ENCODE results near the gene TTLL12.

TTLL12 gene

GRCh38 chr22:43128928-43129424, 58.0 kb downstream of the TTLL12 start:
- TF ChIP-seq POU2F2 (IDR thresholded peaks at IDR 0.05; ENCODE audit: low read depth, low read length) (no peak), TAF1 (IDR thresholded peaks at IDR 0.05; ENCODE audit: low read depth, low read length) (no peak), POLR2AphosphoS5 (IDR thresholded peaks at IDR 0.05; ENCODE audit: low read depth, low read length) (no peak), PAX5 (IDR thresholded peaks at IDR 0.05; ENCODE audit: insufficient read depth, low read length, severe bottlenecking) (no peak), POLR2A (IDR thresholded peaks at IDR 0.05; ENCODE audit: low read depth, low read length) (no peak), SPI1 (IDR thresholded peaks at IDR 0.05; ENCODE audit: low read depth, low read length) (no peak)
- peak; percentile 81 for FAIRE-seq
- DNase-seq (ENCODE audit: insufficient read length, low spot score): no peak

GRCh38 chr22:43128116-43128515, 58.8 kb downstream of the TTLL12 start:
- TF ChIP-seq SPI1 (IDR thresholded peaks at IDR 0.05; ENCODE audit: low read depth, low read length) (no peak), POLR2A (IDR thresholded peaks at IDR 0.05; ENCODE audit: low read depth, low read length) (no peak), PAX5 (IDR thresholded peaks at IDR 0.05; ENCODE audit: insufficient read depth, low read length, severe bottlenecking) (no peak), POU2F2 (IDR thresholded peaks at IDR 0.05; ENCODE audit: low read depth, low read length) (no peak), POLR2AphosphoS5 (IDR thresholded peaks at IDR 0.05; ENCODE audit: low read depth, low read length) (no peak), TAF1 (IDR thresholded peaks at IDR 0.05; ENCODE audit: low read depth, low read length) (no peak)
- DNase-seq (ENCODE audit: insufficient read length, low spot score) (no peak), FAIRE-seq (no peak)

GRCh38 chr22:43127166-43127908, 59.6 kb downstream of the TTLL12 start:
- DNase-seq (ENCODE audit: insufficient read length, low spot score) (no peak), FAIRE-seq (peak; percentile 47)
- no peak for TF ChIP-seq POU2F2 (IDR thresholded peaks at IDR 0.05; ENCODE audit: low read depth, low read length)
- no peak for TF ChIP-seq POLR2A (IDR thresholded peaks at IDR 0.05; ENCODE audit: low read depth, low read length)
- no peak for TF ChIP-seq SPI1 (IDR thresholded peaks at IDR 0.05; ENCODE audit: low read depth, low read length)
- TF ChIP-seq TAF1 (IDR thresholded peaks at IDR 0.05; ENCODE audit: low read depth, low read length): no peak
- no peak for TF ChIP-seq PAX5 (IDR thresholded peaks at IDR 0.05; ENCODE audit: insufficient read depth, low read length, severe bottlenecking)
- TF ChIP-seq POLR2AphosphoS5 (IDR thresholded peaks at IDR 0.05; ENCODE audit: low read depth, low read length): no peak

- no peak for FAIRE-seq
- no peak for DNase-seq (ENCODE audit: insufficient read length, low spot score)
Observed at GRCh38 chr22:43126501-43127165, 60.3 kb downstream of the TTLL12 start.

GRCh38 chr22:43118953-43119458, 67.9 kb downstream of the TTLL12 start:
- FAIRE-seq (peak; percentile 97), DNase-seq (ENCODE audit: insufficient read length, low spot score) (peak; percentile 46)
- TF ChIP-seq POLR2AphosphoS5 (IDR thresholded peaks at IDR 0.05; ENCODE audit: low read depth, low read length): no peak
- peak; percentile 65; the same call in 1 of the 2 replicates for TF ChIP-seq POU2F2 (IDR thresholded peaks at IDR 0.05; ENCODE audit: low read depth, low read length)

More at GRCh38 chr22:43126501-43127165, 60.3 kb downstream of the TTLL12 start:
- no peak for TF ChIP-seq POU2F2 (IDR thresholded peaks at IDR 0.05; ENCODE audit: low read depth, low read length)
- no peak for TF ChIP-seq PAX5 (IDR thresholded peaks at IDR 0.05; ENCODE audit: insufficient read depth, low read length, severe bottlenecking)
- TF ChIP-seq SPI1 (IDR thresholded peaks at IDR 0.05; ENCODE audit: low read depth, low read length): no peak
- TF ChIP-seq POLR2AphosphoS5 (IDR thresholded peaks at IDR 0.05; ENCODE audit: low read depth, low read length): no peak
- no peak for TF ChIP-seq POLR2A (IDR thresholded peaks at IDR 0.05; ENCODE audit: low read depth, low read length)
- no peak for TF ChIP-seq TAF1 (IDR thresholded peaks at IDR 0.05; ENCODE audit: low read depth, low read length)

GRCh38 chr22:43118024-43118849, 68.7 kb downstream of the TTLL12 start:
- FAIRE-seq (no peak), DNase-seq (ENCODE audit: insufficient read length, low spot score) (no peak)
- TF ChIP-seq SPI1 (IDR thresholded peaks at IDR 0.05; ENCODE audit: low read depth, low read length): peak; percentile 72
- TF ChIP-seq TAF1 (IDR thresholded peaks at IDR 0.05; ENCODE audit: low read depth, low read length): no peak
- TF ChIP-seq POLR2AphosphoS5 (IDR thresholded peaks at IDR 0.05; ENCODE audit: low read depth, low read length): no peak
- TF ChIP-seq POU2F2 (IDR thresholded peaks at IDR 0.05; ENCODE audit: low read depth, low read length): no peak

- no peak for TF ChIP-seq PAX5 (IDR thresholded peaks at IDR 0.05; ENCODE audit: insufficient read depth, low read length, severe bottlenecking)
- TF ChIP-seq TAF1 (IDR thresholded peaks at IDR 0.05; ENCODE audit: low read depth, low read length): no peak
- no peak for TF ChIP-seq POU2F2 (IDR thresholded peaks at IDR 0.05; ENCODE audit: low read depth, low read length)
- no peak for TF ChIP-seq SPI1 (IDR thresholded peaks at IDR 0.05; ENCODE audit: low read depth, low read length)
- TF ChIP-seq POLR2A (IDR thresholded peaks at IDR 0.05; ENCODE audit: low read depth, low read length): no peak
- TF ChIP-seq POLR2AphosphoS5 (IDR thresholded peaks at IDR 0.05; ENCODE audit: low read depth, low read length): no peak
- DNase-seq (ENCODE audit: insufficient read length, low spot score): no peak
- FAIRE-seq: peak; percentile 58
Observed at GRCh38 chr22:43116932-43117331, 70.0 kb downstream of the TTLL12 start.

Measured in GM12891 (cell line).